Stimulated activated CD4-positive, alpha-beta T cell treated with anti-CD3 and anti-CD28 coated beads, Interleukin-15, amount 100 ng/mL, for 24 hours (primary cell): Measurements from ENCODE around the gene LRPAP1.
"Not testable (repeated sequence)": the region's sequence is repeated elsewhere in the genome, so short reads cannot be mapped to it uniquely, and the experiment has no call there.

Experiments
- DNase-seq: peaks from one replicate; pipeline ENCODE4 v3.0.0-alpha.2; 2020

The LRPAP1 gene

GRCh38 chr4:3531879-3532750, at the start of gene LRPAP1:
Gene LRPAP1 (minus strand): TSS chr4:3532422. CDS start chr4:3532412, 10 bp downstream.
- DNase-seq = peak; percentile 92

- DNase-seq = not testable (repeated sequence)
These were observed 49.3 kb upstream of the LRPAP1 start for GRCh38 chr4:3581334-3582090.

GRCh38 chr4:3580859-3581258, 48.6 kb upstream of the LRPAP1 start:
- DNase-seq = not testable (repeated sequence)

DNA sequence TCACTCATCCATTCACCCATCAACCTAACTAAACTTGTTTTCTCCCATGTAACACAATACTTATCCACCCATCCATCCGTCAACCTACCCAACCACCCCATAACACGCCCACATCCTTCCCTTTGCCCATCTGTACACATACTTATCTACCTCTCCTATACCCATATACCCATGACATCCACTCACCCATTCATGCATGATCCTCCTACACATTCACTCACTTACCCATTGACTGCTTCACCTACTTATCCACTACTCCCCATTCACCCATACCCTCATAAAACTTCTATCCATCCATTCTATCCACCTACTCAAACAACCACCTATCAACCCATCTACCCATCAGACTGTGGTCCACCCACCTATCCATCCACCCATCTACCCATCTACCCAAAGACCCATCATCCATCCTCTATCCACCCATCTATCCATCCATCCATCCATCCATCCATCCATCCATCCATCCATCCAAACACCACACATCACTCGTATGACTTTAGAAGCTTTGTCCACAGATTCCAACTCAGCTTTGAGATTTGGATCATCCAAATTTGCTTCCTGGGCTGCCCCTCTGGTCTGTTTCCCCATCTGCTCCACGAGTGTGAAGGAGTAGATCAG, 46.4 kb upstream of the LRPAP1 start:
- DNase-seq = not testable (repeated sequence)

DNA sequence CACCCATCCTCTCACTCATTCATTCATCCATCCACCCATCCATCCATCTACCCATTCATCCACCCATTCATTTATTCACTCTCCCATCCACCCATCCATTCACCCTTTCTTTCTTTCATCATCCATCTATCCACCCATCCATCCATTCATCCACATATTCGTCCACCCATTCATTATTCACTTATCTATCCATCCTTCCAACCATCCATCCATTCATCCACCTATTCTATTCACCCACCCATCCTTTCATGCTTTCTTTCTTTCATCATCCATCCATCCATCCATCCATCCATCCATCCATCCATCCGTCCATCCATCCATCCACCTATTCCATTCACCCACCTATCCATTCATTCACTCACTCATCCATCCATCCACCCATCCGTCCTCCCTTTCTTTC, 45.8 kb upstream of the LRPAP1 start:
- DNase-seq = not testable (repeated sequence)

- not testable (repeated sequence) for DNase-seq
These were observed 45.1 kb upstream of the LRPAP1 start for GRCh38 chr4:3577208-3577892.

DNA sequence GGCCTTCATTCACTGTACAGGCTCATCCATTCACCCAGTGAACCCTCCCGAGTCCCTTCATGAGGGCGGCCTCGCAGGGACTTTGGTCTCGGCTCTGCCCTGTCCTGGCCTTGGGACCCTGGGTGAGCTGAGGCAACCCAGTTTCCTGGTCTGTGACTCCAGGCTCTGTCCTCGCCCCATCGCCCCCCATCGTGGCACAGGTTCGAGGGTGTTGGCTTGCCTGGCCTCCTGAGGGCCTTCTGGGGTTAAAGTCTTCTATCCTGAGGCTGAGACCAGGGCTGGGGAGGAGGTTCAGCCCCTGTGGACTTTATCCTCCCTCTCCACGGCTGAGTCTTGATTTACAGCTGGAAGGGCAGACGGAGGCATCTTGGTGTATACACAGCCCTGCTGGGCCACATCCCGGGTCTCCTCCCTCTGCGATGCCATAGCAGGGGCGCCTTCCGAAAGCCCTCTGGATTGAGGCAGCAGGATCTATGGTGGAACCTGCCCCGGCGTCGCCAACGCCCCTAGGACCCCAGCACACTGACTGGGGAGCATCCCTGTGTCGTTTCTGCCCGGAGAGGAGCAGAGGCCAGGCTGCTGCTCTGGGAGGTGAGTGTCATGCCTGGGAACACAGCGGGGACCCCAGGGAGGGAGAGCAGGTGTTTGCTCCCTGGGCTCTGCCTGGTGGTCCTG, 44.4 kb upstream of the LRPAP1 start:
- DNase-seq = not testable (repeated sequence)

GRCh38 chr4:3575426-3576369, 43.5 kb upstream of the LRPAP1 start:
- DNase-seq = not testable (repeated sequence)

- not testable (repeated sequence) for DNase-seq
These were observed 42.6 kb upstream of the LRPAP1 start for GRCh38 chr4:3574865-3575264.

GRCh38 chr4:3574346-3574745, 42.1 kb upstream of the LRPAP1 start:
- DNase-seq = not testable (repeated sequence)

- no peak for DNase-seq
These were observed 40.9 kb upstream of the LRPAP1 start for GRCh38 chr4:3573131-3573530.

DNA sequence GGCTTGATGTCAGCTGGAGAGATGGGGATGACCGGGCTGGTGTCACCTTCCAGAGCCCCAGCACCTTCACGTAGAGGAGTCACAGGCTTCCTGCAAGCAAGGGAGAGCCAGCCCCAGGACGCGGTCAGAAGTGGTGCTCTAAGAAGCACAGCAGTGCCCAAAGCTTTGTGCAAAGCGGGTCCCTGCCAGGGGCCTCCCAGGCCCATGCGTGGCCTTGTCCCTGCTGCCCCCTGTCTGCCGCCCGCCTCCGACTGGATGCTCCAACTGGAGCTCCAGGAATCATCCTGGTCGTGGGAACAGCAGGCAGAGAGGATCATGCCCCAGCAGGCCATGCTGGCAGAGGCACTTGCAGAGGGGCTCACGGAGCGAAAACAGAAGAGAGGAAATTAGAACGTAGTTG, 40.1 kb upstream of the LRPAP1 start:
- no peak for DNase-seq

GRCh38 chr4:3571921-3572320, 39.7 kb upstream of the LRPAP1 start:
- no peak for DNase-seq

- not testable (repeated sequence) for DNase-seq
These were observed 38.7 kb upstream of the LRPAP1 start for GRCh38 chr4:3570923-3571322.

DNA sequence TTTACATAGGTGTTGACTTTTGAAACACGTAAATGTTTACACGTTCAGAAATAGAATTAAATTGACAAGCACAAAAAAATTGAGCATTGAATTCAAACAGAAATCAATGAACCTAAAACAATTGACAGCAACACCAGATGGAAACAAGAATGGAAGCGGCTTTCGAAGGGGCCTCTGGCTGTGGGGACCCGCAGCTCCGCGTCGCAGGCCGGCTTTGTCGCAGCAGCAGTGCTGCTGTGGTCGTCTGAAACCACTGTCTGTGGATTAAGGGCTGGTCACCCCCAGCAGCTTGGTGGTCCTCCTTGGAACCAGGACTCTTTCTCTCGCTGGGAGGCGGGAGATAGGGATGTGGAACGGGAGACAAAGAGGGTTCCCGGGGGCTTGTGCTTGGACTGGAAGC, 37.4 kb upstream of the LRPAP1 start:
- not testable (repeated sequence) for DNase-seq

GRCh38 chr4:3566701-3567100, 34.5 kb upstream of the LRPAP1 start:
- not testable (repeated sequence) for DNase-seq

DNA sequence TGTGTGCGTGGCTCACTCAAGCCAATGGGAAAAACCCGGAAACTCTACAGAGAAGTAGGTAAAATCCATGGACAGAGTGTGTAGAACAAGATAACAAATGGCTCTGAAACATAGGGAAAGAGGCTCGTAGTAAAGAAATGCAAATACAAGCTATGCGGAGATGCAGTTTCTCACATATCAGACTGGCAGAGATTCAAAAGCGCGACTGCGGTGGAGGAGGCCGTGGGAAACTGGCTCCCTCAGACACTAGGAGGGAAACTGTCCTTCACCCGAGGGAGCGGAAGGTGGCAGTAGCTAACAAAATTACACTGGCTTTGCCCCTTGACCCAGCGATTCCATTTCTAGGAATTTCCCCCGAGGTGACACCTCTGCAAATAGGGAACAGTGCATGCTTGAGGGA, 34.1 kb upstream of the LRPAP1 start:
- not testable (repeated sequence) for DNase-seq

GRCh38 chr4:3564948-3565347, 32.7 kb upstream of the LRPAP1 start:
- not testable (repeated sequence) for DNase-seq

- no peak for DNase-seq
These were observed 31.2 kb upstream of the LRPAP1 start for GRCh38 chr4:3563403-3563802.

GRCh38 chr4:3562127-3562526, 29.9 kb upstream of the LRPAP1 start:
- not testable (repeated sequence) for DNase-seq

DNA sequence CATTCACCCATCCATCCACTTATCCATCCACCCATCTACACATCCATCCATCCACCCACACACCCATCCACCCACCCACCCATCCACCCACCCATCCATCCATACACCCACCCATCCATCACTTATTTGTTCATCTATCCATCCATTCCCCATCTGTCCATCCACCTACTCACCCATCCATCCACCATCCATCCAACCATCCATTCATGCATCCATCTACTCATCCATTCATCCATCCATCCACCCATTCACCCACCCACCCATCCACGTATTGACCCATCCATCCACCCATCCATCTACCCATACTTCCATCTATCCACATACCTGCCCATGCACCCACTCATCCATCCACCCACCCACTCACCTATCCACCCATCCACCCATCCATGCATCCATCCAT, 28.2 kb upstream of the LRPAP1 start:
- not testable (repeated sequence) for DNase-seq
